ENCODE data around the gene SSX1.
"Not testable (repeated sequence)": the region's sequence is repeated elsewhere in the genome, so short reads cannot be mapped to it uniquely, and the experiment has no call there.

Gene SSX1, protein sequence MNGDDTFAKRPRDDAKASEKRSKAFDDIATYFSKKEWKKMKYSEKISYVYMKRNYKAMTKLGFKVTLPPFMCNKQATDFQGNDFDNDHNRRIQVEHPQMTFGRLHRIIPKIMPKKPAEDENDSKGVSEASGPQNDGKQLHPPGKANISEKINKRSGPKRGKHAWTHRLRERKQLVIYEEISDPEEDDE

GRCh38 chrX:48255062-48255796 is at the start of gene SSX1:
Gene SSX1 (plus strand): TSS chrX:48255392. CDS start chrX:48257242, 1,850 bp downstream.
- not testable (repeated sequence) for FAIRE-seq; DNase-seq (ENCODE audit: insufficient read length, low spot score)

DNA sequence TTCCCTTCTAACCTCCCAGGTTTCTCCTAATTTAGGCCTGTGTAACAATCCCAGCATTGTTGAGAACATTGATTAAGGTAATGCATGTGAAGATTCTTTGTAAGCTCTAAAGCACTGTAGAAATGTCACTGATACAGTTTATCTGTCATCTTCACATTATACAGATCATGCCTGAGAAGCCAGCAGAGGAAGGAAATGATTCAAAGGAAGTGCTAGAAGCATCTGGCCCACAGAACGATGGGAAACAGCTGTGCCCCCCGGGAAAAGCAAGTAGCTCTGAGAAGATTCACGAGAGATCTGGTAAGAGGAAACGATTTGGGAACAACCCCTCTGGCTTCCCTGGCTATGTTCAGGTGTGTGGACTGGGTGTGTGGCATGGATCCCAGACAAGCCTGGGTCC is 40.9 kb upstream of the SSX1 start:
- FAIRE-seq; DNase-seq (ENCODE audit: insufficient read length, low spot score): not testable (repeated sequence)

DNA sequence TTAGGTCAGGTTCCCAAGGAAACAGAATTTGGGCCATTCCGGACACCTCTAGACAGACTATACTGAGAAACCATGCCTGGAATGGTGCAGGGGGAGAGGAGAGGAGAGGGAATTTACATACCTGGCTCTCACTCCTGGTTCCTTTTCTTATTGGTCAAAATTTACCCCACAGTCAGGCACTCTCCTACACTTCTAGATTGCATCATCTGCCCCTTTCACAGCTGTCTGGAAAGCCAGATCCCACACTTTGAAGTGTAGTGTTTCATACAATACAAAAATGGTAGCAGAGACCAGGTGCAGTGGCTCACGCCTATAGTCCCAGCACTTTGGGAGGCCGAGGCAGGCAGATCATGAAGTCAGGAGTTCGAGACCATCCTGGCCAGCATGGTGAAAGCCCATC is 31.0 kb upstream of the SSX1 start:
- FAIRE-seq; DNase-seq (ENCODE audit: insufficient read length, low spot score): not testable (repeated sequence)

DNA sequence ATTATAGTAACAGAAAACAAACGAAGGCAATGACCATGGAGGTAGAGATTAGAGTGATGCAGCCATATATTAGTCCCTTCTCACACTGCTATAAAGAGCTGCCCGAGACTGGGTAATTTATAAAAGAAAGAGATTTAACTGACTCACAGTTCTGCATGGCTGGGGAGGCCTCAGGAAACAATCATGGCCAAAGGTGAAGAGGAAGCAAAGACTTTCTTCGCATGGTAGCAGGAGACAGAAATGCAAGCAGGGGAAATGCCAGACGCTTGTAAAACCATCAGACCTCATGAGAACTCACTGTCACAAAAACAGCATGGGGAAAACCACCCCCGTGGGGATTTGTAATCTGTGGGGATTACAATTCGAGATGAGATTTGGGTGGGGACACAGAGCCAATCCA is 2.2 kb upstream of the SSX1 start:
- DNase-seq (ENCODE audit: insufficient read length, low spot score); FAIRE-seq: not testable (repeated sequence)

GRCh38 chrX:48274365-48274764 is 19.2 kb downstream of the SSX1 start:
- not testable (repeated sequence) for DNase-seq (ENCODE audit: insufficient read length, low spot score); FAIRE-seq

- FAIRE-seq = no peak
- no peak for DNase-seq (ENCODE audit: insufficient read length, low spot score)
Measured at GRCh38 chrX:48278958-48279357, 23.8 kb downstream of the SSX1 start.

DNA sequence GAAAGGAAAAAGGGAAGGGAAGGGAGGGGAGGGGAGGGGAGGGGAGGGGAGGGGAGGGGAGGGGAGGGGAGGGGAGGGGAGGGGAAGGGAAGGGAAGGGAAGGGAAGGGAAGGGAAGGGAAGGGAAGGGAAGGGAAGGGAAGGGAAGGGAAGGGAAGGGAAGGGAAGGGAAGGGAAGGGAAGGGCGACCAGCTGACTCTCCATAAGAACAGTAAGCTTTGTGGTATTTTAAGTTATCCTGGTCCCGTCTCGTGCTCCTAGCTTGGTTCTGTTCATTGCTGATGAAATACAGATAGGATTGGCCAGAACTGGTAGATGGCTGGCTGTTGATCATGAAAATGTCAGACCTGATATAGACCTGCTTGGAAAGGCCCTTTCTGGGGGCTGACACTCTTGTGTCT is 25.5 kb downstream of the SSX1 start:
- not testable (repeated sequence) for FAIRE-seq; DNase-seq (ENCODE audit: insufficient read length, low spot score)

- DNase-seq (ENCODE audit: insufficient read length, low spot score) (no peak), FAIRE-seq (no peak)
Measured at GRCh38 chrX:48306175-48306574, 51.0 kb downstream of the SSX1 start.

DNA sequence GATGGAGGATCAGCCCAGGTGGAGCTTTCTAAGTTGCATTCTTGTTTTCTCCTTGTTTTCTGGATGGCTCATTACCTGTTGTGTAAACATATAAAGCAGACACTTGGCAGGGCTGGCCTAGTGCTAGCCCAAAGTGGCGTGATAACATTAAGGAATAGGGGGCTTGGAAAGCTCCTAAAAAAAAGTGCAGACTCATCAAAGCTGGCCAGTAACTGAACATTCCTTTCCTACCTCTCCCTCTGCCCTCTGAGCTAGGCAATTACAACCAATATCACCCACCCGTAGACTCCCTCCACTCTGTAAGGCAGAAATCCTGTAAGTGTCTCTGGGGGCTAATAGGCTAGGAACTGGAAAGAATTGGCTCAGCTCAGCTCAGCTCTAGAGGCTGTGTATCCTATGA is 58.8 kb downstream of the SSX1 start:
- DNase-seq (ENCODE audit: insufficient read length, low spot score); FAIRE-seq: not testable (repeated sequence)

All from HTR-8/SVneo (cell line).